ENCODE data around the gene KBTBD12.

The KBTBD12 gene

GRCh38 chr3:127986803-127987202, 71.8 kb downstream of the KBTBD12 start:
- no peak for DNase-seq

- DNase-seq = no peak
Measured at GRCh38 chr3:127987309-127987995, 72.4 kb downstream of the KBTBD12 start.

- DNase-seq = no peak
Measured at GRCh38 chr3:127988770-127989557, 73.9 kb downstream of the KBTBD12 start.

- DNase-seq = no peak
Measured at GRCh38 chr3:127990051-127990450, 75.0 kb downstream of the KBTBD12 start.

- no peak for DNase-seq
Measured at GRCh38 chr3:127990461-127990860, 75.4 kb downstream of the KBTBD12 start.

GRCh38 chr3:127991251-127991650, 76.2 kb downstream of the KBTBD12 start:
- no peak for DNase-seq

GRCh38 chr3:127991681-127992080, 76.6 kb downstream of the KBTBD12 start:
- DNase-seq = no peak

GRCh38 chr3:127992127-127992526, 77.1 kb downstream of the KBTBD12 start:
- DNase-seq = no peak

- DNase-seq = no peak
Measured at GRCh38 chr3:127994011-127994410, 79.0 kb downstream of the KBTBD12 start.

- DNase-seq = no peak
Measured at GRCh38 chr3:127997016-127997415, 82.0 kb downstream of the KBTBD12 start.

- no peak for DNase-seq
Measured at GRCh38 chr3:127997961-127998360, 82.9 kb downstream of the KBTBD12 start.

GRCh38 chr3:127998596-127998995, 83.6 kb downstream of the KBTBD12 start:
- DNase-seq = no peak

GRCh38 chr3:127999509-128000106, 84.6 kb downstream of the KBTBD12 start:
- no peak for DNase-seq

GRCh38 chr3:128001576-128001975, 86.5 kb downstream of the KBTBD12 start:
- no peak for DNase-seq

- DNase-seq = no peak
Measured at GRCh38 chr3:128004661-128005060, 89.6 kb downstream of the KBTBD12 start.

- DNase-seq = no peak
Measured at GRCh38 chr3:128006061-128007032, 91.3 kb downstream of the KBTBD12 start.

GRCh38 chr3:128007033-128007424, 92.0 kb downstream of the KBTBD12 start:
- no peak for DNase-seq

GRCh38 chr3:128009952-128010846, 95.2 kb downstream of the KBTBD12 start:
- no peak for DNase-seq

GRCh38 chr3:128011140-128011539, 96.1 kb downstream of the KBTBD12 start:
- no peak for DNase-seq

- no peak for DNase-seq
Measured at GRCh38 chr3:128012050-128012449, 97.0 kb downstream of the KBTBD12 start.

GRCh38 chr3:128014548-128014947, 99.5 kb downstream of the KBTBD12 start:
- DNase-seq = no peak

- DNase-seq = no peak
Measured at GRCh38 chr3:128016502-128016901, 101.5 kb downstream of the KBTBD12 start.

All from activated gamma-delta T cell treated with Interleukin-2 at 50 U/mL for 16 hours (primary cell).